SK-N-MC (cell line): Measurements from ENCODE around the gene APOA4.

Experiments used
- DNase-seq: peaks from one replicate; pipeline ENCODE4 v3.0.0-alpha.2; 2011; ENCODE audit warnings: low read depth, low spot score
- H3K27ac ChIP-seq: fragments of 200-600 bp; sonication (generic); 2 replicates; pipeline ENCODE4 v1.5.1; 2016; ENCODE audit warnings: mixed run types
- H3K36me3 ChIP-seq: fragments of 200-600 bp; sonication (generic); 2 replicates; pipeline ENCODE4 v1.6.1; 2017; ENCODE audit warnings: antibody characterized with exemption, low read length, mixed read lengths; ENCODE audit not compliant: insufficient read depth
- H3K4me3 ChIP-seq: fragments of 200-600 bp; sonication (generic); 2 replicates; pipeline ENCODE4 v1.5.1; 2016
- H3K9ac ChIP-seq: fragments of 200-600 bp; sonication (generic); 2 replicates; pipeline ENCODE4 v1.8.0; 2017; ENCODE audit warnings: mixed run types, mixed read lengths; ENCODE audit not compliant: insufficient read length
- H3K9me3 ChIP-seq: fragments of 200-600 bp; sonication (generic); 2 replicates; pipeline ENCODE4 v1.6.1; 2017; ENCODE audit warnings: low read depth, mild to moderate bottlenecking, antibody characterized with exemption, low read length, moderate library complexity, mixed read lengths
- EZH2 ChIP-seq: fragments of 200-600 bp; sonication (generic); IDR thresholded peaks from one replicate; pipeline ENCODE4 v1.6.1; 2017; ENCODE audit warnings: antibody characterized with exemption
- FOXP2 ChIP-seq: optimal IDR thresholded peaks from 2 replicates; pipeline ENCODE3; 2011; ENCODE audit warnings: mild to moderate bottlenecking, moderate library complexity; ENCODE audit not compliant: insufficient read depth; ENCODE audit errors: extremely low read length, control extremely low read depth
- POLR2AphosphoS5 ChIP-seq: IDR thresholded peaks from 2 replicates; pipeline ENCODE4 v1.6.1; 2012; ENCODE audit warnings: mild to moderate bottlenecking, low read depth, low read length, borderline replicate concordance

The APOA4 gene

DNA sequence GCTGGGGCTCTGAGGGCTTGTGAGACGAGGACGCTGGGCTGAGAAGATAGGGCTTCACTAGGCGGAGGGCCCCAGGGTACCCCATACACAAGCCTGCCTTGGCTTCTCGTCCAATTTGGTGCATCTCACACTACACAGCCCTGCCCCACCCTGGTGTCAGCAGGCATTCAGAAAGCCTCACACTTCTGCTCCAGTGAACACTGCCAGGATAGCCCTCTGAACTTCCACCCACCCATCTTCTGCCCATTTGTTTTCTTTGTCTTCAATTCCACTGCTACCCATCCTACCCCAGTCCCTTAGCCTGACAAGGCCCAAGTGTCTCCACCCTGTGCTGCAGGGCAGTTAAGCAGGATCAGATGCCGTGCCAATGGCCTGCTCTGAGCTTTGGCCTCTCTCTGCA, 48.4 kb downstream of the APOA4 start:
- Histone ChIP-seq H3K9ac (no peak overlapping the region), H3K9me3 (no peaks in the 10 kb centered on the region), H3K36me3 (peaks cover 36% of the 10 kb centered on the region), H3K4me3 (no peak overlapping the region), H3K27ac (no peak overlapping the region)
- no peak for DNase-seq
- no peak for TF ChIP-seq EZH2
- TF ChIP-seq POLR2AphosphoS5, result no peak
- TF ChIP-seq FOXP2, result no peak

- DNase-seq, result no peak
- peaks cover 34% of the 10 kb centered on the region for H3K36me3 ChIP-seq
- peak overlapping the region; percentile 98 for H3K4me3 ChIP-seq
- no peak for TF ChIP-seq EZH2
- no peak for TF ChIP-seq FOXP2
- no peak for TF ChIP-seq POLR2AphosphoS5
- H3K9ac ChIP-seq, result peak overlapping the region; percentile 79
- H3K9me3 ChIP-seq, result no peaks in the 10 kb centered on the region
- peak overlapping the region; percentile 12; the same call in 1 of the 2 replicates for H3K27ac ChIP-seq
These were observed 49.7 kb downstream of the APOA4 start for GRCh38 chr11:116773203-116774097.

GRCh38 chr11:116772443-116773202, 50.5 kb downstream of the APOA4 start, which contains the start of gene BUD13:
BUD13 (minus strand) TSS chr11:116772987; CDS start chr11:116772964, 23 bp downstream.
- no peak for DNase-seq
- no peaks in the 10 kb centered on the region for H3K9me3 ChIP-seq
- peaks cover 29% of the 10 kb centered on the region for H3K36me3 ChIP-seq
- peak within 1 kb of the TSS; percentile 73 for H3K27ac ChIP-seq
- TF ChIP-seq POLR2AphosphoS5 (peak; percentile 78), EZH2 (no peak)
- H3K9ac ChIP-seq, result peak within 1 kb of the TSS; percentile 96
- H3K4me3 ChIP-seq, result peak within 1 kb of the TSS; percentile 98

DNA sequence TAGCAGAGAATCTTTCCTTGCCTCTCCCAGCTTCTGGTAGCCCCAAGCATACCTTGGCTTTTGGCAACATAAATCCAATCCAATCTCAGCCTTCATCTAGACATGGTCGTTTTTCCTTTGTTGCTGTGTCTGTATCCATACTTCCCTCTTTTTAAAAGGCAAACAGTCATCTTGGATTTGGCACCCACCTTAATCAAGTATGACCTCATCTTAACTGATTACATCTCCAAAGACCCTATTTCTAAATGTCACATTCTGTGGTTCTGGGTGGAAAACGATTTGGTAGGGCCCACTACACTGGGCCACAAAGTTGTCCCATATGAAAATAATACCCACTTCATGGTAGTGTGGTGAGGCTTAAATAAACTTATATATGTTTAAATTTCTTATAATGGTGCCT, 51.2 kb downstream of the APOA4 start:
- Histone ChIP-seq H3K4me3 (peak overlapping the region; percentile 98), H3K27ac (peak overlapping the region; percentile 73; the same call in 1 of the 2 replicates)
- DNase-seq, result no peak

More for the DNA sequence above, 51.2 kb downstream of the APOA4 start:
- TF ChIP-seq POLR2AphosphoS5 (no peak), FOXP2 (no peak), EZH2 (no peak)
- Histone ChIP-seq H3K36me3 (peaks cover 27% of the 10 kb centered on the region), H3K9ac (peak overlapping the region; percentile 96), H3K9me3 (no peaks in the 10 kb centered on the region)
